IMR-90 (cell line): ENCODE measurements around the gene ARHGEF16. TPM values are rescaled to one million over a fixed set of nuclear protein-coding genes. Genes with fewer than 3 reads are reported as not detected.

Experiments
- ATAC-seq: fragments of 200-7000 bp; cut with Tn5 transposase; 2 replicates; pipeline ENCODE4 v1.9.1; 2020; ENCODE audit warnings: low read depth, mild to moderate bottlenecking, moderate library complexity
- BruUV-seq: library from RNA; stranded (reverse); fragments of 400-500 nt; replicated peaks from 2 replicates; lab custom pipeline; 2021; lab: Mats Ljungman, UMichigan
- CTCF ChIA-PET: fragments of 300-600 bp; formaldehyde crosslinking; extraction: SDS; loops from one replicate; lab custom pipeline; 2021; ENCODE audit warnings: antibody characterized with exemption; lab: Yijun Ruan, JAX
- POLR2A ChIA-PET: fragments of 300-600 bp; sonication (Branson Sonifier 250); formaldehyde crosslinking; loops from one replicate; lab custom pipeline; 2022; ENCODE audit warnings: antibody characterized with exemption; ENCODE audit not compliant: unreplicated experiment; lab: Charles Lee
- DNase-seq: peaks from one replicate; pipeline ENCODE4 v3.0.0; 2013
- H2AFZ ChIP-seq: replicated peaks from 2 replicates; pipeline ENCODE3; 2013; ENCODE audit warnings: low read length, mild to moderate bottlenecking; ENCODE audit not compliant: poor library complexity
- H2AK5ac ChIP-seq: 2 replicates; pipeline ENCODE4 v1.6.1; 2013; ENCODE audit warnings: low read depth, low read length, inconsistent platforms
- H2AK9ac ChIP-seq: replicated peaks from 2 replicates; pipeline ENCODE3; 2013; ENCODE audit warnings: mild to moderate bottlenecking, low read depth, low read length, moderate library complexity; ENCODE audit not compliant: poor library complexity
- H2BK120ac ChIP-seq: 2 replicates; pipeline ENCODE4 v1.6.1; 2013; ENCODE audit warnings: low read depth, low read length, inconsistent platforms
- H2BK15ac ChIP-seq: 3 replicates; pipeline ENCODE4 v1.6.1; 2013; ENCODE audit warnings: low read depth, low read length, inconsistent platforms
- H2BK20ac ChIP-seq: 2 replicates; pipeline ENCODE4 v1.6.1; 2013; ENCODE audit warnings: low read depth, mild to moderate bottlenecking, inconsistent platforms, low read length, moderate library complexity
- H2BK5ac ChIP-seq: 2 replicates; pipeline ENCODE4 v1.6.1; 2013; ENCODE audit warnings: mild to moderate bottlenecking, low read depth, low read length, inconsistent platforms; ENCODE audit not compliant: poor library complexity, severe bottlenecking
- H3K14ac ChIP-seq: replicated peaks from 2 replicates; pipeline ENCODE4 v1.6.1; 2013; ENCODE audit warnings: low read depth, low read length, inconsistent platforms
- H3K18ac ChIP-seq: 2 replicates; pipeline ENCODE4 v1.6.1; 2013; ENCODE audit warnings: low read depth, low read length, control low read depth
- H3K23ac ChIP-seq: 2 replicates; pipeline ENCODE4 v1.6.1; 2013; ENCODE audit warnings: low read depth, low read length, inconsistent platforms
- H3K27ac ChIP-seq: 2 replicates; pipeline ENCODE4 v1.5.1; 2013; ENCODE audit warnings: mild to moderate bottlenecking, control low read depth, low read length; ENCODE audit not compliant: insufficient read depth
- H3K27me3 ChIP-seq: 2 replicates; pipeline ENCODE4 v1.6.1; 2013; ENCODE audit warnings: low read length; ENCODE audit not compliant: control insufficient read depth, insufficient read depth
- H3K36me3 ChIP-seq: 2 replicates; pipeline ENCODE4 v1.6.1; 2013; ENCODE audit warnings: low read length, mixed read lengths; ENCODE audit not compliant: control insufficient read depth, insufficient read depth
- H3K4ac ChIP-seq: 2 replicates; pipeline ENCODE4 v1.6.1; 2013; ENCODE audit warnings: low read depth, low read length, inconsistent platforms
- H3K4me1 ChIP-seq: 2 replicates; pipeline ENCODE4 v1.6.1; 2013; ENCODE audit warnings: low read length, mixed read lengths; ENCODE audit not compliant: control insufficient read depth, insufficient read depth
- H3K4me2 ChIP-seq: 2 replicates; pipeline ENCODE4 v1.6.1; 2013; ENCODE audit warnings: low read depth, mild to moderate bottlenecking, control low read depth, low read length, moderate library complexity
- H3K4me3 ChIP-seq: 2 replicates; pipeline ENCODE4 v1.5.1; 2013; ENCODE audit warnings: low read depth, mild to moderate bottlenecking, control low read depth, low read length, moderate library complexity; ENCODE audit not compliant: insufficient read depth
- H3K56ac ChIP-seq: 2 replicates; pipeline ENCODE4 v1.6.1; 2013; ENCODE audit warnings: low read length, inconsistent platforms; ENCODE audit not compliant: insufficient read depth; ENCODE audit errors: extremely low read depth
- H3K79me1 ChIP-seq, 2 experiments: 2 replicates each; pipeline ENCODE4 v1.6.1; 2013; ENCODE audit warnings: low read length in 2 of 2, inconsistent platforms in 1 of 2, low read depth in 1 of 2
- H3K9ac ChIP-seq: 2 replicates; pipeline ENCODE4 v1.6.1; 2013; ENCODE audit warnings: low read depth, low read length, control low read depth
- H3K9me1 ChIP-seq: 2 replicates; pipeline ENCODE4 v1.6.1; 2013; ENCODE audit warnings: low read length, inconsistent platforms; ENCODE audit not compliant: insufficient read depth
- H3K9me3 ChIP-seq: 2 replicates; pipeline ENCODE4 v1.6.1; 2013; ENCODE audit warnings: low read length; ENCODE audit not compliant: control insufficient read depth, insufficient read depth
- H4K20me1 ChIP-seq: 2 replicates; pipeline ENCODE4 v1.6.1; 2013; ENCODE audit warnings: low read length, inconsistent platforms; ENCODE audit not compliant: insufficient read depth
- H4K5ac ChIP-seq: 2 replicates; pipeline ENCODE4 v1.6.1; 2013; ENCODE audit warnings: mild to moderate bottlenecking, low read depth, low read length, control low read depth
- H4K8ac ChIP-seq, 2 experiments: 2 replicates each; pipeline ENCODE4 v1.6.1; 2013; ENCODE audit warnings: low read depth in 2 of 2, low read length in 2 of 2, control low read depth in 1 of 2, inconsistent platforms in 1 of 2
- H4K91ac ChIP-seq: 2 replicates; pipeline ENCODE4 v1.6.1; 2013; ENCODE audit warnings: low read depth, low read length, inconsistent platforms; ENCODE audit not compliant: insufficient read depth
- CHD1 ChIP-seq: IDR thresholded peaks from 2 replicates; pipeline ENCODE4 v1.6.1; 2012; ENCODE audit warnings: low read depth, low read length, improper control_type of control experiment
- FOS ChIP-seq: fragments of 150-350 bp; IDR thresholded peaks from 2 replicates; pipeline ENCODE4 v1.6.1; 2016; ENCODE audit warnings: low read depth, low read length
- MAZ ChIP-seq: IDR thresholded peaks from 2 replicates; pipeline ENCODE4 v1.6.1; 2012; ENCODE audit warnings: low read depth, mild to moderate bottlenecking, low read length, improper control_type of control experiment, moderate library complexity, borderline replicate concordance
- MXI1 ChIP-seq: IDR thresholded peaks from 2 replicates; pipeline ENCODE4 v1.6.1; 2012; ENCODE audit warnings: low read depth, mild to moderate bottlenecking, low read length, moderate library complexity, borderline replicate concordance
- NFE2L2 ChIP-seq: fragments of 150-350 bp; IDR thresholded peaks from 2 replicates; pipeline ENCODE4 v1.6.1; 2016; ENCODE audit warnings: low read depth, mild to moderate bottlenecking, low read length
- POLR2A ChIP-seq: IDR thresholded peaks from 2 replicates; pipeline ENCODE4 v1.6.1; 2012; ENCODE audit warnings: mild to moderate bottlenecking, low read depth, low read length
- WGBS, 2 experiments: methylation state at CpG; one replicate each; pipeline versions ENCODE4 v1.1.5 to v1.1.7; 2013; ENCODE audit warnings: missing lambda C conversion rate in 2 of 2; ENCODE audit not compliant: insufficient read length in 1 of 2; ENCODE audit errors: extremely low coverage in 2 of 2; 5-methylcytosine and 5-hydroxymethylcytosine counted together
- dilution Hi-C: fragments of 300-500 bp; cut with HindIII; formaldehyde crosslinking; loops from one replicate; pipeline ENCODE4 v1.14.3; 2018; ENCODE audit warnings: low sequenced_read_pairs; ENCODE audit not compliant: unreplicated experiment
- in situ Hi-C: fragments of 300-500 bp; cut with MboI; formaldehyde crosslinking; loops from 3 replicates; pipeline ENCODE4 v1.14.3; 2019; ENCODE audit warnings: low sequenced_read_pairs, inconsistent platforms, mixed read lengths
- intact Hi-C: fragments of 100-400 bp; cut with micrococcal nuclease; formaldehyde crosslinking; loops from 2 replicates; pipeline ENCODE4 v1.10.0; 2022
- polyA plus RNA-seq, 3 experiments: library from polyadenylated mRNA; depleted of rRNA; stranded (reverse); fragments of >200 nt; gene quantifications; 2 replicates each; pipeline ENCODE4 v1.2.3, GENCODE V29; 2012; ENCODE audit warnings: low replicate concordance in 1 of 3
- total RNA-seq: library from RNA; depleted of rRNA; stranded (reverse); fragments of >200 nt; gene quantifications from 2 replicates; pipeline ENCODE4 v1.2.3, GENCODE V29; 2012

Gene ARHGEF16
- total and polyA plus RNA-seq, 2 of the 4 experiments (the other 2 are of a cell fraction): 0.18 to 0.39 TPM

DNA sequence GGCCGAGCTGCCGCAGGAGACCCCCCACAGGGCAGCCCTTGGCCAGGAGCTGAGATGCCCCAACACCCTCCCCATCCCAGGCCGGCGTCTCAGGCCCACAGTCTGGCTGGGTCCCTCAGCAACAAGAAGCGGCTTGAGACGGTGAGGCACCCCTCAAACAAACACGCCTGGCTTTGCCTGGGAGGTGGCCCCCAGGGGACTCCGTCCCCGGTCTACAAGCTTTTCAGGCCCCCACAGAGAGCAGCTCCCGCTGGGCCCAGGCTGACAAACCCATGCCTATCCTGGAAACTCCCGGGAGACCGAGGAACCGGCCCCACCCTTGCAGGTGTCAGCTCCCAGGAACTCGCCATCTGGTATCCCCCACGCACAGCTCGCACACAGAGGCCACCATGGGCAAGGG, 67.0 kb downstream of the ARHGEF16 start (continued):
- TF ChIP-seq MAZ (no peak), NFE2L2 (no peak), POLR2A (no peak), CHD1 (no peak)

DNA sequence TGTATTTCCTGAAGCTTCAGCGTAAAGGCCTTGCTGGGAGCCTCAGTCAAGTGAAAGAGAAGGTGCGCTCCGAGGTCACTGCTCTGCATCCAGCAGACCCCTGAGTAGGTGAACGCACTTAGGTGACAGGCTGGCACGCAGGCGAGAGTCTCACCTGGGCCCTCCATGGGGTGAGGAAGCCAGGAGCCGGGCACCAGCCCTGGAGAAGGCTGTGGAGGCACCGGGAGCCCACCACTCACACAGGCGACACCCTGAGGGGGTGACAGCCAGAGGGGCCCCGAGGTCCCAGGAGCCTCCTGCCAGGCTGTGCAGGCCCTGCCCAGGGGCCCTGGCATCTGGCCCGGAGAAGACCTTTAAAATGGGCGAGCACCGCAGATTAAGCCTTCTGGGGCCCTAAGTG, 67.6 kb downstream of the ARHGEF16 start:
- no peaks in the 10 kb centered on the region for H3K9me1 ChIP-seq
- H3K79me1 ChIP-seq: no peaks in the 10 kb centered on the region
- H2AK5ac ChIP-seq: no peak overlapping the region
- H3K36me3 ChIP-seq: no peaks in the 10 kb centered on the region
- TF ChIP-seq FOS: no peak
- TF ChIP-seq MXI1: no peak
- DNase-seq (no peak), ATAC-seq (no peak)
- in situ Hi-C loops: no loop called here
- BruUV-seq: no TSS peak
- no peak overlapping the region for H3K56ac ChIP-seq
- no peak overlapping the region for H3K14ac ChIP-seq
- H3K4me1 ChIP-seq: no peaks in the 10 kb centered on the region
- H3K4me3 ChIP-seq: no peak overlapping the region
- H4K5ac ChIP-seq: no peak overlapping the region
- H3K4ac ChIP-seq: no peak overlapping the region
- intact Hi-C loops: no loop called here
- no peak overlapping the region for H2BK15ac ChIP-seq
- H3K27me3 ChIP-seq: no peaks in the 10 kb centered on the region
- H3K9ac ChIP-seq: no peak overlapping the region
- H3K27ac ChIP-seq: no peak overlapping the region
- no peak overlapping the region for H2AFZ ChIP-seq
- H3K9me3 ChIP-seq: no peaks in the 10 kb centered on the region
- H3K4me2 ChIP-seq: no peak overlapping the region
- no peak overlapping the region for H4K91ac ChIP-seq
- H3K18ac ChIP-seq: no peak overlapping the region
- dilution Hi-C loops: no loop called here
- H4K8ac ChIP-seq: no peak overlapping the region
- H2AK9ac ChIP-seq: no peak overlapping the region
- ChIA-PET POLR2A (no interaction called here), CTCF (no interaction called here)
- no peak overlapping the region for H2BK5ac ChIP-seq
- no peak overlapping the region for H2BK20ac ChIP-seq
- WGBS, 2 experiments: 78% methylated on average over 9 of the region's 13 CpGs; no CpG with 5 or more reads in 1 of the 2 experiments
- no peak overlapping the region for H2BK120ac ChIP-seq
- no peak overlapping the region for H3K23ac ChIP-seq
- H4K20me1 ChIP-seq: no peaks in the 10 kb centered on the region; the same call in 1 of the 2 replicates
